ENCODE measurements around the gene TLCD3A. TPM values are rescaled to one million over a fixed set of nuclear protein-coding genes. Genes with fewer than 3 reads are reported as not detected.
A peak's percentile ranks its signal among the peaks of the same experiment; 100 is the strongest.

TLCD3A gene
- total and polyA plus RNA-seq, 10 of the 15 experiments (the other 5 are each of a cell fraction or from before 2014, with no cell fraction given): 2.9 to 29.7 (median 17.8) TPM

DNA sequence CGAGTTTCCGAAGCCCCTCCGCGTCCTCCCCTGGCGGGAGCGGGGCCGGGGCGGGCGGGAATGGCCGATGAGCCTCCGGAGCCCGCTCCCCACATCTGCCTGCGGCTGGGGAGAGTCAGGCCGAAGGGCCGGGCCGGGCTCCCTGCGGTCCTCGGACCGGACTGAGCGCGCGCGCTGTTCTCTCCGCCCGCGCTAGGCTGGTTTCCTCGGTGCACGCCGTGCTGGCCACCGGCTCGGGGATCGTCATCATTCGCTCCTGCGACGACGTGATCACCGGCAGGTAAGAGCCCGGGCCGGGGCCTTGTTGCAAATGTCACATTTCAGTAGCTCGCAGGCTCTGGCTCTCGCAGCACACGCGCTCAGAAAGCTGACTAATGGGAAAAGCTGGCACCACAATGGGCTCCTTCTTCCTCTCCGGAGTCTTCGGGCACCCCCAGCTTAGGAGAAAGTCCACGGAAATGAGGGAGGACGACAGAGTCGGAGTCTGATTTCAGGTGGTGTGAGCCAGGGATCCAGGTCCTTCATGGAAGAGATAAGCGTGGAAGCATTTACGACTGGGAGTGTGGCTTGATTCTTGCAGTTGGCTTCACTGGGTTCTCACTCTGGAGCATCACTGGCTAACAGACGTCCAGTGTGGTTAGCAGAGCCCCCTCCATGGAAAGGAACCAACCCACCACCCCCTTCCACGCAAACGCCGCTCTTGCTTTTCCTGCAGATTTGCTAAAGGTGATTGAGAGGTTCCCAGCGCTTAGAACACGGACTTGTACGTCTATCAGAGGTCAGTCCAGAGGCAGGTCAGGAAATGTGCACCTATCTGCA is 715 bp downstream of the TLCD3A start:
- Histone ChIP-seq H2AFZ (ENCODE audit: control insufficient read depth, low read depth, low read length) (peak overlapping the region; percentile 63), H3K36me3 (ENCODE audit: control insufficient read depth in 2 of 2, insufficient read depth in 2 of 2, low read length in 1 of 2) (peaks cover 0 to 3% of the 10 kb centered on the region in 2 experiments; a peak in 1 of 4 replicates), H3K9me3 (replicated peaks; ENCODE audit: control insufficient read depth, insufficient read depth, low read length) (no peaks in the 10 kb centered on the region), H3K4me3 (peak overlapping the region; percentile 83), H3K4me1 (ENCODE audit: control insufficient read depth, insufficient read depth, low read length) (peaks cover 7% of the 10 kb centered on the region), H4K20me1 (ENCODE audit: control insufficient read depth, insufficient read depth) (no peaks in the 10 kb centered on the region), H3K79me2 (ENCODE audit: control insufficient read depth, insufficient read depth, low read length) (peaks cover 14% of the 10 kb centered on the region), H3K9ac (ENCODE audit: control insufficient read depth, insufficient read depth, low read length) (peak overlapping the region; percentile 68), H3K27ac (ENCODE audit: control insufficient read depth, insufficient read depth) (peak overlapping the region; percentile 59), H3K27me3 (replicated peaks in 1 of 2; ENCODE audit: control insufficient read depth in 2 of 2, insufficient read depth in 2 of 2, low read length in 1 of 2) (no peaks in the 10 kb centered on the region), H3K4me2 (ENCODE audit: control insufficient read depth, insufficient read depth) (peak overlapping the region; percentile 94)
- intact Hi-C loops (cut with micrococcal nuclease; ENCODE audit: unreplicated experiment) (loop anchor here (5.0 kb wide), 1 partner anchor 49 kb away; the partner anchor contains the start of genes GLOD4 and MRM3), in situ Hi-C loops (cut with MboI) (no loop called here)
- TF ChIP-seq ZNF207 (IDR thresholded peaks at IDR 0.05; ENCODE audit: borderline replicate concordance) (no peak), POLR2A (IDR thresholded peaks at IDR 0.05; ENCODE audit: low read depth, low read length) (peak; percentile 51), SMARCA5 (IDR thresholded peaks at IDR 0.05) (no peak), IKZF1 (conservative IDR thresholded peaks at IDR 0.05) (0 out of 2 replicates have a peak, but pooled peaks have one; percentile 27)
- TF ChIP-seq, protein P1, sequence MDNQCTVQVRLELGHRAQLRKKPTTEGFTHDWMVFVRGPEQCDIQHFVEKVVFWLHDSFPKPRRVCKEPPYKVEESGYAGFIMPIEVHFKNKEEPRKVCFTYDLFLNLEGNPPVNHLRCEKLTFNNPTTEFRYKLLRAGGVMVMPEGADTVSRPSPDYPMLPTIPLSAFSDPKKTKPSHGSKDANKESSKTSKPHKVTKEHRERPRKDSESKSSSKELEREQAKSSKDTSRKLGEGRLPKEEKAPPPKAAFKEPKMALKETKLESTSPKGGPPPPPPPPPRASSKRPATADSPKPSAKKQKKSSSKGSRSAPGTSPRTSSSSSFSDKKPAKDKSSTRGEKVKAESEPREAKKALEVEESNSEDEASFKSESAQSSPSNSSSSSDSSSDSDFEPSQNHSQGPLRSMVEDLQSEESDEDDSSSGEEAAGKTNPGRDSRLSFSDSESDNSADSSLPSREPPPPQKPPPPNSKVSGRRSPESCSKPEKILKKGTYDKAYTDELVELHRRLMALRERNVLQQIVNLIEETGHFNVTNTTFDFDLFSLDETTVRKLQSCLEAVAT (IDR thresholded peaks at IDR 0.05): peak; percentile 74; the same call in 1 of the 2 replicates
- TF ChIP-seq, protein P2, sequence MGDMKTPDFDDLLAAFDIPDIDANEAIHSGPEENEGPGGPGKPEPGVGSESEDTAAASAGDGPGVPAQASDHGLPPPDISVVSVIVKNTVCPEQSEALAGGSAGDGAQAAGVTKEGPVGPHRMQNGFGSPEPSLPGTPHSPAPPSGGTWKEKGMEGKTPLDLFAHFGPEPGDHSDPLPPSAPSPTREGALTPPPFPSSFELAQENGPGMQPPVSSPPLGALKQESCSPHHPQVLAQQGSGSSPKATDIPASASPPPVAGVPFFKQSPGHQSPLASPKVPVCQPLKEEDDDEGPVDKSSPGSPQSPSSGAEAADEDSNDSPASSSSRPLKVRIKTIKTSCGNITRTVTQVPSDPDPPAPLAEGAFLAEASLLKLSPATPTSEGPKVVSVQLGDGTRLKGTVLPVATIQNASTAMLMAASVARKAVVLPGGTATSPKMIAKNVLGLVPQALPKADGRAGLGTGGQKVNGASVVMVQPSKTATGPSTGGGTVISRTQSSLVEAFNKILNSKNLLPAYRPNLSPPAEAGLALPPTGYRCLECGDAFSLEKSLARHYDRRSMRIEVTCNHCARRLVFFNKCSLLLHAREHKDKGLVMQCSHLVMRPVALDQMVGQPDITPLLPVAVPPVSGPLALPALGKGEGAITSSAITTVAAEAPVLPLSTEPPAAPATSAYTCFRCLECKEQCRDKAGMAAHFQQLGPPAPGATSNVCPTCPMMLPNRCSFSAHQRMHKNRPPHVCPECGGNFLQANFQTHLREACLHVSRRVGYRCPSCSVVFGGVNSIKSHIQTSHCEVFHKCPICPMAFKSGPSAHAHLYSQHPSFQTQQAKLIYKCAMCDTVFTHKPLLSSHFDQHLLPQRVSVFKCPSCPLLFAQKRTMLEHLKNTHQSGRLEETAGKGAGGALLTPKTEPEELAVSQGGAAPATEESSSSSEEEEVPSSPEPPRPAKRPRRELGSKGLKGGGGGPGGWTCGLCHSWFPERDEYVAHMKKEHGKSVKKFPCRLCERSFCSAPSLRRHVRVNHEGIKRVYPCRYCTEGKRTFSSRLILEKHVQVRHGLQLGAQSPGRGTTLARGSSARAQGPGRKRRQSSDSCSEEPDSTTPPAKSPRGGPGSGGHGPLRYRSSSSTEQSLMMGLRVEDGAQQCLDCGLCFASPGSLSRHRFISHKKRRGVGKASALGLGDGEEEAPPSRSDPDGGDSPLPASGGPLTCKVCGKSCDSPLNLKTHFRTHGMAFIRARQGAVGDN (IDR thresholded peaks at IDR 0.05): 0 out of 2 replicates have a peak, but pooled peaks have one; percentile 33
- no peak for FAIRE-seq
- no peak for DNase-seq (ENCODE audit: low read depth, low spot score)
- ChIA-PET CTCF (interaction anchor here (0.6 to 0.8 kb wide), 4 partner anchors 20 to 386 kb away, joined by 3 to 7 read pairs (median 3); partner anchors contain the start of gene GEMIN4), RAD21 (ENCODE audit: unreplicated experiment) (no interaction called here), POLR2A (interaction anchor here (1.0 kb wide), 2 partner anchors 17 to 18 kb away, joined by 4 to 5 read pairs; partner anchors contain the start of gene VPS53), SMC1A (ENCODE audit: uncharacterized antibody, unreplicated experiment) (no interaction called here)
- no TSS peak for BruUV-seq (replicated peaks)
- peak; percentile 78 for ATAC-seq
- WGBS (ENCODE audit: insufficient coverage, insufficient replicate concordance, low lambda C conversion rate, missing lambda C conversion rate): 29% methylated on average over 29 of the region's 57 CpGs
